Activated CD8-positive, alpha-beta memory T cell treated with anti-CD3 and anti-CD28 coated beads, Interleukin-2, amount 50 U/mL, for 24 hours (primary cell): ENCODE measurements around the gene TMCO4.

Experiments used
- DNase-seq: peaks from one replicate; pipeline ENCODE4 v3.0.0-alpha.2; 2020; ENCODE audit errors: extremely low read depth

The TMCO4 gene

DNA sequence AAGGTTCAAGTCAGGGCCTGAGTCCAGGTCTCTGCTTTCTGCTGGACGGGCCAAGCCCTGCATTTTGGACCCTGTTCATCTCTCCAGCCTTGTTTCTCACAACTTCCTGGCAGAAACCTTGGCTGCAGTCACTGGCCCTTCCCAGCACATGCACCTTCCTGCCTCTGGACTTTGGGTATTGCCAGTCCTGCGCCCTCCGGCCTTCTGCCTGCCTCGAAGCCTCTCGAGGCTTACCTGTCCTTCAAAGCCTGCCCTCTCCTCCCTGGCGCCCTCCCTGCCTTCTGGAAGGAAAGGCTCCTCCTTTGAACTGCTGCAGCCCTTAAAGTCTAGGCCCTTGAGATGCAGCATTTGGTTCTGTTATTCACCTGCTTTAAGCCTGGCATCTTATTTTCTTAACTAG is 82.2 kb downstream of the TMCO4 start:
- DNase-seq, result no peak

DNA sequence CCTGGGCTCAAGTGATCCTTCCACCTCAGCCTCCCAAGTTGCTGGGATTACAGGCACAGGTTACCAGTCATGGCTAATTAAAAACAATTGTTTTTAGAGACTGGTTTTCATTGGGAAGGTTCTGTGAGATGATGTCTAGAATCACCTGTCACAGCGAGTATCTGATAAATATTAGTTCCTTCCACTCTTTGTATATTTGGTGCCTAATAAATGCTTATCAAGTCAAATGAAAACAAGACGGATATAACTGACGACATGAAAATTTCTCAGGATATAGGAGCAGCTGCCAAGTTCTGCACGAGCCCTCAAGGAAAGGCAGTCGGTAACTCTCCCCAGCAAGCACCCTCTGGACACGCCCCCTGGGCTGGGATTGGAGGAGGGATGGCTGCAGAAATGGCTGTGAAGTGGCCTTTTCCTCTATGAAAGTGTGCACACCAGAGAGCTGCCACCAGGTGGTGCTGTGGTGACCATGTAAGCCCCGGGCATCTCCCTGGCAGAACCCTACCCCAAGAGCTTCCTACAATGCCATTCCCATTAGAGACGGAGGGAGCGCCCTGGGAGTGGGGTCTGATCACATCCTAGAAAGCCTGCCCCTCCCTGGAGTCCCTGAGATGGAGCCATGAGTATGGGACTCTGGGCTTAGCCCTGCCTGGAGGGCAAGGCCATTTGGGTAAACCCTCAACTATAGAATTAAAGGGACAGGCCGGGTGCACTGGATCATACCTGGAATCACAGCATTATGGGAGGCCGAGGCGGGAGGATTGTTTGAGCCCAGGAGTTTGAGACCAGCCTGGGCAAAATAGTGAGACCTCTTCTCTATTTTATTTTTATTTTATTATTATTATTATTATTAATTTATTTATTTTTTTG is 84.1 kb downstream of the TMCO4 start:
- DNase-seq, result peak; percentile 74

GRCh38 chr1:19712928-19713327 is 86.8 kb downstream of the TMCO4 start:
- no peak for DNase-seq

GRCh38 chr1:19710825-19711611 is 88.7 kb downstream of the TMCO4 start:
- DNase-seq, result no peak

- DNase-seq, result no peak
These were observed 90.4 kb downstream of the TMCO4 start for GRCh38 chr1:19709260-19709793.

DNA sequence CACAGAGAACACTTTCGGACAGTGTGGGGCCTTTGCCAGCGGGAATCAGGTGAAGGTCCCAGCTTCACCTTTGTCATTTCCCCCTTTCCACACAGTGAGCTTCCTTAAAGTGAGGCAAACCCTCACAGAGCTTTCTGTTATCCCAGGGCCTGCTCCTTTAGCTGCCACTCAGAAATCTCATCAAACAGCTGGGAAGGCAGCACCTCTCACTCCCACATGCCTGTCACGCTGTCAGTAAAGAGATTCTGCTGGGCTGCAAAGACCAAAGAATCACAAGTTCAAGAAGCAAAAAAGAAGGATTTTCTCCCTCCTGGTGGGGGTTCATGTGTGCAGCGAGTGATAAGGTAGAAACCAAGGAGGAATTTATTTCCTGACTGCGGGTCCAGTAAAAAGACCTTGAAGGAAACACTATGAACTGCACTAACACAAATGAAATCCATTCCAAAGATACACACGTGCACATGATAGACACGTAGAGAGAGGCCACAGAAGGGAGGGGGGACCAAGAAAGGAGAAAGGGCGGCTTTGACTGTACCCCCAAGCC is 91.1 kb downstream of the TMCO4 start:
- no peak for DNase-seq

DNA sequence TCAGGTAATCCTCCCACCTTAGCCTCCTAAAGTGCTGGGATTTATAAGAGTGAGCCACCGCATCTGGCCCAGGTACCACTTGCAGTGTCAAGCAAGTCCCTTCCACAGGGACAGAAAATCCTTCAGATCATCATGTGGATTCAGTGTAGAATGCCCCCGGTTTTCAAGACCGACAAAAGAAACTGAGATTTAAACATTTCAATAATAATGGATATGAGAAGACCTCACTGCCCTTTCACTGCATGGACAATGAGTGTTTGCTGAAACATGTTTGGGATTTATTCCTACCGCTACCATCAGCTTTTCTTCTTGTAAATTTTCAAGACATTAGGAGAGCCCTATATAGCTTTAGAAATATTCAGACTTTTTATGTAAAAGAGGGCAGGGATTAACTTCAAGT is 93.6 kb downstream of the TMCO4 start:
- DNase-seq, result no peak

GRCh38 chr1:19705464-19705863 is 94.3 kb downstream of the TMCO4 start:
- DNase-seq, result no peak

DNA sequence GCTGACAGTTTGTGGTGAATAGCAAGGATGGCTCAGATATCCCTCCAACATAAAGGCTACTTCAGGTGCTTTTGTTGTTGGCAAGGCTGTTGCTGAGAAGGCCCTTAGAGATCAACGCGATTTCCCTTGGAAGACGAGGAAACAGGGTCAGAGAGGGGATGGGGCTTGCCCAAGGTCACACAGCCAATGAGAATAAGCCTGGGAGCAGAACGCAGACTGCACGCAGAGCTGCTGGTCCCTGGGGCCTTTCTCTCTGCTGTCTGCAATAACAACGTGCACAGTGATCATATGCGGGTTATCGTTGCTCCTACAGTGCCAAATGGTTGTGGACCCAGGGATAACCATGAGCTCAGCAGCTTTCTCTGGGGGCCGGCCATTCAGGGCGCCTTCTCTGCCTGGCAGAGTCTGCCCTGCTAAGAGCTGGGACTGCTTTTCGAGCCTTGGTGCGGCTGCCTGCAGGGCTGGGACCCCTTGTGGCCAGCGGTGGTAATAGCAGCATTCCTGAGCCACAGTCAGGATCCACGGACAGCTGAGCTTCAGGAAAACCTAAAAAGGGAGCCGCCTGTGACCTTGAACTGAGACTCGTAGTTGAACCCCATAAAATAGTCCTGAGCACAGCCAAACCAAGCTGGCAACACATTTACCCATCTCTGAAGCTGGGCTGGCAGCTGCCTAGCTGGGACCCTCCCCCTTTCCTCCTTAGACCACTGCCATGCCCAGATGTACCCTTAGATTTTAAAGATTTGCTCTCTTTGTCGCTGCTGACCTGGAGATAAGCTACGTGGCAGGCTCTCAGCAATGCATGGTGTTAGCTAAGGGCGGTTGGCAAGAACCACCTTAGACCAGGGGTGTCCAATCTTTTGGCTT is 95.2 kb downstream of the TMCO4 start:
- no peak for DNase-seq

DNA sequence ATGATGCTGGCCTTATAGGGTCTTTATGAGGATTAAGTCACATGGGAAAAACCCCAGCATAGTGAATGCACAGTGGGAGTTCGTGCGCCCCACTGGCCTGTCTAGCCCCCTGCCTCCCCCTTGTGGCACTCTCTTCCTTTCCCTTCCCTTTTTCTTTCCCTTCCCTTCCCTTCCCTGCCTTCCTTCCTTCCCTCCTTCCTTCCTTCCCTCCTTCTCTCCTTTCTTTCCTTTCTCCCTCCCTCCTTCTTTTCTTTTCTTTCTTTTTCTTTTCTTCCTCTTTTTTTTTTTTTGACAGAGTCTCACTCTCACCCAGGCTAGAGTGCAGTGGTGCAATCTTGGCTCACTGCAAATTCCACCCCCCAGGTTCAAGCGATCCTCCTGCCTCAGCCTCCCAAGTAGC is 96.4 kb downstream of the TMCO4 start:
- no peak for DNase-seq

- DNase-seq, result no peak
These were observed 99.5 kb downstream of the TMCO4 start for GRCh38 chr1:19700079-19700777.

- no peak for DNase-seq
These were observed 101.5 kb downstream of the TMCO4 start for GRCh38 chr1:19698181-19698580.

DNA sequence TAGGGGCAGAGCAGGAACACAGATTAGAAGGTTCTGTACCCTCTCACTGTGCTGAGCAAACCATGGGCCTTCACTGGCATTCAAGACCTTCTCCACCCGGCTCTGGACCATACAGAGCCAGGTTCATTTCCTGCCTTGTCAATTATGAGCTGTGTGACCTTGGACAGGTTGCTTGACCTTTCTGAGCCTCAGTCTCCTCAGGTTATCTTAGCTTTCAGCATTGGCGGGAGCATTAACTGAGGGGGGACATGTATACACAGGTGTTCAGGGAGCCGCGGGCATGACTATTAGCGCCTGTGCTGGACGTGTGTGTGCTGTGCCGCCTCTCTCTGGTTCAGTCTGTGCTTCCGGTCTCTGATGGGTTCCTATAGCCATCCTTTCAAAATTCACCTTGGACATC is 102.9 kb downstream of the TMCO4 start:
- DNase-seq, result no peak

GRCh38 chr1:19695772-19696171 is 103.9 kb downstream of the TMCO4 start:
- no peak for DNase-seq

- no peak for DNase-seq
These were observed 105.4 kb downstream of the TMCO4 start for GRCh38 chr1:19694298-19694697.

GRCh38 chr1:19690342-19690741 is 109.4 kb downstream of the TMCO4 start:
- DNase-seq, result no peak

DNA sequence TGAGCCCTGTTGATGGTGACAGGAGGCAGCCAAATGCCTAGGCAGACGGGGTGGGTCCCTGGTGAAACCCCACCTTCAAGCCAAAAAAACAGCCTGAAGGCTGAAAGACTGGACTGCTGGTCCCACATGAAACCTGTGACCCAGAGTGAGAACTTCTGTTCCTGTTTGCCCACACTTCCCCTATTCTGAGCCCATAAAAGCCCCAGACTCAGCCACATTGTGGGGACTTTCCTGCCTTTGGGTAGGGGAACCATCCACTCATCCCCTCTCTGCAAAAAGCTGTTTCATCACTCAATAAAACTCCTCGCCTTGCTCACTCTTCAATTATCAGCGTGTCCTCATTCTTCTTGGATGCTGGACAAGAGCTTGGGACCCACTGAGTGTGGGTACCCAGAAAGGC is 109.9 kb downstream of the TMCO4 start:
- no peak for DNase-seq

GRCh38 chr1:19689085-19689757 is 110.5 kb downstream of the TMCO4 start:
- no peak for DNase-seq

DNA sequence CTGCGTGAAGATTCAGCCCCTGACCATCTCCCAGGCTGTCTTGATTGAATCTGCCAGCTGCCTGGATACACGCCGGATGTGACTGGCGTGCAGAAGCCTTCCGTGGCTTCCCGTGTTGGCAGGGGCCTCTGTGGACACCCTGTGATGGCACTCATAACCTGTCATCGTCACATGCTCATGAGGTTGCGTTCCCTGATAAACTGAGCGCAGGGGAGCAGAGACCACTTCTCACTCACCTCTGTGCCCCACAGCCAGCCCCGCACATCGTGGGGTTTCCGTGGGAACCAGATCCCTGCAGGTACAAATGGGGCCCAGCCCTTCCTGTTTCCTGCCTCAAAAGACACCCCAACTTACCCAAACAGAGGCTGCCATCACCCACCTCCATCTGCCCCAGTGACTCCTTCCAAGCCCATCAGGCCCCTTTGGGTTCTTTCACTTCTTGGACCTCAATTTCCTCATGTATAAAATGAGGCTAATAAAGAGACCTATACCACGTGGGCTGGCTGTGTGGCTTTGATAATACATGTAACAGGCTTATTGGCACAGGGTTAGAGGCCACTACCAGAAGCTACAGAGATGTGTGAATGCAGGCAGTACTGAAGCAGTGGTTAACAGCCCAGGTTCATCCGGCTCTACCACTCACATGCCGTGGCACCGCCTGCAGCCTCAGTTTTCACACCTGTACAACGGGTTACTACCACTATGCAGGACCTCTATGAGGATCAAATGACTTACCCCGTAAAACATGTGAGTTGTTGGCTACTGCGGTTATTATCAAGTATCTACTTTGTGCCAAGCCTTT is 111.5 kb downstream of the TMCO4 start:
- no peak for DNase-seq

DNA sequence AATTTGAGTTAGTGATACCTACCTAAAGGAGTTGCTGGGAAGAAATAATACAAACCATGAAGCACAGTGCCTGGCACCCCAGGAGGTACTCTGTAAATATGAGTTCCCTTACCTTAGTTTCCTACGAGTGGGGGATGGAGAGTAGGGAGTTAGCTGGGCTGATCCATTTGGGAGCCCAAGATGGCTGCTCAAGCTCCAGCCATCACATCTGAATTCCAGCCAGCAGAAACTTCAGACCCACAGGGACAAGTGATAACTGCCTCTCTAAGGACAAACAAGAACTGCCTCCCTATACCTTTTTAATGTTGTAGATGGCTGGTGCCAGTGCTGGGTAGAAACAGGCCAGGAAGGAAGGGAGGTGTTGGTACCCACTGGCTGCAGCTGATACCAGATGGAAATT is 112.3 kb downstream of the TMCO4 start:
- no peak for DNase-seq
